ENCODE measurements around the gene KIF6.
A peak's percentile ranks its signal among the peaks of the same experiment; 100 is the strongest.

Gene KIF6

DNA sequence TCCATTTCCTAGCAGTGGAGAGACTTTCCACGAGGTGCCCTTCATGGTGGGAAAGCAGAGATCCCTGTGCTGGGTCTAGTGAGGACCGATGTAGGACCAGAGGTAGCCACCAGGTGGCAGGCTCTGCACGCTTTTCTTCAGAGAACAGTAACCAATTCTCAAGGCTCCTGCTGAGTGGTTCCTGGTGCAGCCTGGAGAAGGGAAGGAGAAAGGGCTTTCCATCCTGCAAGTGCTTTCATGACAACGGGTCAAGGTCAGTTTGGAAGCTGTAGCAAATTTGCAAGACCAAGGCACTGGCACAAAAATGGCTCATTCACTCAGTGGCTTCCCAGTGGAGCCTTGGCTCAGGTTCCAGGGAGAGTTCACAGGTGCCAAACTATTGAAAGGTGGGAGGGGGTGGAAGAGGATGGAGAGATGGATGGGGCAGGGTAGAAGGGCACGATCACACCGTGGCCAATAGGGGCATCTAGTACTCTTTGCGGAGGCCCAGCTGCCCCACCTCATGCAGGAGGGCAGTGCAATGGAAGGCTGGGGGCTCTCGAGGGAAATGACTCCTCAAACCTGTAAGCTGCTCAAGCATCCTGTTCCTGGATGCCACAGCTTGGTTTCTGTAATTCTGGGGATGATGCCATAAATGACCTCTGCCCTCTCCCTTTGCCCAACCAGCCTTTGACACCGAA lies 377.2 kb downstream of the KIF6 start:
- peak; percentile 18 for DNase-seq (ENCODE audit: extremely low read depth, low read depth)
- TF ChIP-seq CTCF (IDR thresholded peaks at IDR 0.05; ENCODE audit: low read depth, low read length) = peak; percentile 96

DNA sequence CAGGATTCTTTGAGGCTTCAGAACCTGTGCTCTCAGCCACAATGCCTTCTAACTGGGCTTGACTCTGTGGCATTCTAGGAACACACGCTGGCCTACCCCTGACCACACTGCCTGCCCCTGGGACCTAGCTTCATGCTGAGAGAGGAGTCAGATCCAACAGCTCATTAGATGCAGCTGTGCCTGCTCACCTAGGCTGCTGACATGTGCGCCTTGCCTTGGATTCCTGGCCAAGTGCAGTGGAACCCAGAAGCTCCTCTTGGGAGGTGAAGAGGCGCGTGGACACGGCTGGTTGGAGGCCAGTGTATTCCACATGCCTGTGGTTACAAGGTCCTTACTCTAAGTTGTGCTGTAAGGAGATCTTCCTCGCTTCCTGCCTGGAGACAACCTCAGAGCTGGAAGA lies 378.0 kb downstream of the KIF6 start:
- no peak for TF ChIP-seq CTCF (IDR thresholded peaks at IDR 0.05; ENCODE audit: low read depth, low read length)
- DNase-seq (ENCODE audit: extremely low read depth, low read depth) = no peak

- TF ChIP-seq CTCF (IDR thresholded peaks at IDR 0.05; ENCODE audit: low read depth, low read length) = no peak
- no peak for DNase-seq (ENCODE audit: extremely low read depth, low read depth)
Measured at GRCh38 chr6:39344821-39345280, 380.4 kb downstream of the KIF6 start.

DNA sequence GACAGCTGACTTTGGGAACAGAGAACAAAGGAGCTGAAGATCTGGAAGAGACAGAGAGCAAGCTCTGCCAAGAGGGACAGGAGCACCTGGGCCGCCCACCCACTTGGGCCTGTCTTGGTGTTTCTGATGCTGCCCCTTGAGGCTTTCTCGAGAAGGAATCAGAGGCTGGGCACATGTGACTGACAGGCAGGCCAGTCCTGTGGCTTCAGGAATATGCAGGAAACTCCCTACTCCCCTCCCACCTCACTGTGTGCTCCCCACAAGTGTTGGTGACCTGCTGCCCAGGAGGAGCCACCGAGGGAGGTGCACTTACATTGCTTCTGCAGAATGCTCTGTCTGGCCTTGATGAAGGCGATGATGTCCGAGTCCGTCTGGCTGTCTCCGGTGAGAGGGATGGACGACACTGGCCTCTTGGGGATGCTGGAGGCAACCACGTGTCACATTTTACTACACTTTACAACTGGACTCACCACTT lies 381.8 kb downstream of the KIF6 start:
- TF ChIP-seq CTCF (IDR thresholded peaks at IDR 0.05; ENCODE audit: low read depth, low read length) = no peak
- no peak for DNase-seq (ENCODE audit: extremely low read depth, low read depth)

- DNase-seq (ENCODE audit: extremely low read depth, low read depth) = no peak
Measured at GRCh38 chr6:39342692-39343395, 382.4 kb downstream of the KIF6 start.

GRCh38 chr6:39341937-39342336 lies 383.3 kb downstream of the KIF6 start:
- no peak for TF ChIP-seq CTCF (IDR thresholded peaks at IDR 0.05; ENCODE audit: low read depth, low read length)
- DNase-seq (ENCODE audit: extremely low read depth, low read depth) = no peak

More at GRCh38 chr6:39342692-39343395, 382.4 kb downstream of the KIF6 start:
- no peak for TF ChIP-seq CTCF (IDR thresholded peaks at IDR 0.05; ENCODE audit: low read depth, low read length)

DNA sequence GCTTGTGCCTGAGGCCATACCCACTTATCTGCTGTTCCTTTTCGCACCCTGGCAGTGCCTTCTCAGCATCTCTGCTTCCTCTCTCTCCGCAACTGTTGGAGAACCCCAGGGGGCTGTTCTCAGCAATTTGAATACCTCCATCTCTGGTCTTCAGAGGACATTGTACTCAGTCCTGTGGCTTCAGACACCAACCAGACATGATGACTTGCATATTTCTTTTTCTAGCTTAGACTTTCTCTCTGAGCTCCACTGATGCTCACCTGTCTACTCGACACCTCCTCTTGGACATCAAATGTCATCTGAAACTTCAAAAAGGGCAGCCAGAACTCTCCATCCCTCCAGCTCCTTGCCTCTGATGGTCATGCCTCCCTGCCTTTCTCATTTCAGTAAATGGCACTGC lies 383.9 kb downstream of the KIF6 start:
- no peak for DNase-seq (ENCODE audit: extremely low read depth, low read depth)
- TF ChIP-seq CTCF (IDR thresholded peaks at IDR 0.05; ENCODE audit: low read depth, low read length) = no peak

Data from AG09319 (cell line).